H1 (cell line): Measurements from ENCODE around the gene MAPK11. TPM values are rescaled to one million over a fixed set of nuclear protein-coding genes. Genes with fewer than 3 reads are reported as not detected.

Experiments
- CTCF ChIA-PET: fragments of 300-600 bp; sonication (Branson Sonifier 250); formaldehyde crosslinking; loops from one replicate; lab custom pipeline; 2021; ENCODE audit not compliant: partially characterized antibody; lab: Charles Lee
- POLR2A ChIA-PET: fragments of 300-600 bp; sonication (Branson Sonifier 250); formaldehyde crosslinking; loops from one replicate; lab custom pipeline; 2021; ENCODE audit warnings: inconsistent platforms; ENCODE audit not compliant: partially characterized antibody; lab: Charles Lee
- DNase-seq, 2 experiments: peaks; one replicate each; pipeline versions ENCODE4 v3.0.0 to v3.0.0-alpha.2; 2010 to 2022; ENCODE audit warnings: low spot score in 2 of 2, low read depth in 1 of 2, mixed read lengths in 1 of 2
- FAIRE-seq: peaks from 2 replicates; lab custom pipeline; 2011; peaks lifted over from hg19 to GRCh38; lab: Jason Lieb, UNC
- H2AFZ ChIP-seq: 2 replicates; pipeline ENCODE4 v1.8.1; 2012; ENCODE audit warnings: low read length, inconsistent platforms
- H2AK5ac ChIP-seq: 2 replicates; pipeline ENCODE4 v1.6.1; 2013; ENCODE audit warnings: low read depth, low read length
- H2BK120ac ChIP-seq: replicated peaks from 2 replicates; pipeline ENCODE3; 2013; ENCODE audit warnings: low read depth, low read length, inconsistent platforms
- H2BK12ac ChIP-seq: 2 replicates; pipeline ENCODE4 v1.6.1; 2013; ENCODE audit warnings: low read depth, low read length
- H2BK15ac ChIP-seq: 2 replicates; pipeline ENCODE4 v1.6.1; 2013; ENCODE audit warnings: low read length
- H2BK20ac ChIP-seq: 2 replicates; pipeline ENCODE4 v1.6.1; 2013; ENCODE audit warnings: low read length
- H2BK5ac ChIP-seq: 2 replicates; pipeline ENCODE4 v1.6.1; 2013; ENCODE audit warnings: low read depth, low read length
- H3K14ac ChIP-seq: 2 replicates; pipeline ENCODE4 v1.6.1; 2013; ENCODE audit warnings: inconsistent platforms; ENCODE audit not compliant: insufficient read length
- H3K18ac ChIP-seq: 2 replicates; pipeline ENCODE4 v1.6.1; 2013; ENCODE audit warnings: low read length; ENCODE audit errors: extremely low read depth
- H3K23ac ChIP-seq: 2 replicates; pipeline ENCODE4 v1.6.1; 2013; ENCODE audit warnings: inconsistent platforms; ENCODE audit not compliant: insufficient read length
- H3K23me2 ChIP-seq: 2 replicates; pipeline ENCODE4 v1.6.1; 2013; ENCODE audit warnings: low read depth, low read length
- H3K27ac ChIP-seq: 2 replicates; pipeline ENCODE4 v1.6.1; 2011; ENCODE audit warnings: low read depth, low read length, inconsistent platforms
- H3K27me3 ChIP-seq, 4 experiments: replicated peaks in 1 of 4; 1 replicate in 1 of 4; 2 replicates in 3 of 4; pipeline versions ENCODE4 v1.6.1 to v1.8.1; 2011 to 2013; ENCODE audit warnings: low read length in 3 of 4, mild to moderate bottlenecking in 3 of 4, inconsistent platforms in 2 of 4, mixed read lengths in 2 of 4, moderate library complexity in 1 of 4; ENCODE audit not compliant: control insufficient read depth in 3 of 4, insufficient read depth in 3 of 4; ENCODE audit errors: extremely low read depth in 1 of 4
- H3K36me3 ChIP-seq, 4 experiments: 2 replicates each; pipeline versions ENCODE4 v1.6.1 to v1.8.1; 2011 to 2013; ENCODE audit warnings: mild to moderate bottlenecking in 4 of 4, low read length in 3 of 4, moderate library complexity in 2 of 4, control low read depth in 1 of 4, inconsistent platforms in 1 of 4; ENCODE audit not compliant: insufficient read depth in 4 of 4, control insufficient read depth in 2 of 4
- H3K4ac ChIP-seq: replicated peaks from 2 replicates; pipeline ENCODE3; 2013; ENCODE audit warnings: low read length, low read depth, mixed read lengths, inconsistent platforms; ENCODE audit not compliant: insufficient read length
- H3K4me1 ChIP-seq, 4 experiments: replicated peaks in 1 of 4; 1 replicate in 1 of 4; 2 replicates in 3 of 4; pipeline versions ENCODE4 v1.6.1 to v1.8.1; 2011 to 2013; ENCODE audit warnings: low read length in 3 of 4, inconsistent platforms in 2 of 4, mixed read lengths in 1 of 4; ENCODE audit not compliant: insufficient read depth in 4 of 4, control insufficient read depth in 3 of 4
- H3K4me2 ChIP-seq, 2 experiments: 2 replicates each; pipeline versions ENCODE4 v1.6.1 to v1.8.1; 2011 to 2013; ENCODE audit warnings: low read depth in 2 of 2, low read length in 2 of 2, control low read depth in 1 of 2, inconsistent platforms in 1 of 2, mild to moderate bottlenecking in 1 of 2; ENCODE audit not compliant: insufficient read depth in 1 of 2
- H3K4me3 ChIP-seq, 4 experiments: fragments of 200-600, 300-600 bp in 1 of 4; sonication (generic), shearing (Covaris generic), sonication (Bioruptor Twin) in 1 of 4; 2 replicates each; pipeline versions ENCODE4 v1.5.1 to v1.8.1; 2011 to 2016; ENCODE audit warnings: low read length in 4 of 4, low read depth in 3 of 4, control low read depth in 2 of 4, inconsistent platforms in 2 of 4, mild to moderate bottlenecking in 2 of 4, mixed read lengths in 1 of 4, moderate library complexity in 1 of 4; ENCODE audit not compliant: insufficient read depth in 2 of 4; ENCODE audit errors: extremely low read depth in 1 of 4
- H3K56ac ChIP-seq: replicated peaks from 2 replicates; pipeline ENCODE3; 2013; ENCODE audit warnings: low read depth, mild to moderate bottlenecking, mixed read lengths, low read length, inconsistent platforms; ENCODE audit not compliant: insufficient read length
- H3K79me1 ChIP-seq: 2 replicates; pipeline ENCODE4 v1.6.1; 2013; ENCODE audit warnings: low read depth, low read length, control low read depth
- H3K79me2 ChIP-seq, 2 experiments: 2 replicates each; pipeline versions ENCODE4 v1.6.1 to v1.8.1; 2012 to 2013; ENCODE audit warnings: low read length in 2 of 2, mild to moderate bottlenecking in 2 of 2, inconsistent platforms in 1 of 2; ENCODE audit not compliant: insufficient read depth in 2 of 2, control insufficient read depth in 1 of 2
- H3K9ac ChIP-seq, 4 experiments: replicated peaks in 1 of 4; 1 replicate in 1 of 4; 2 replicates in 3 of 4; pipeline versions ENCODE4 v1.6.1 to v1.8.1; 2011 to 2013; ENCODE audit warnings: low read depth in 3 of 4, low read length in 3 of 4, control low read depth in 2 of 4, mild to moderate bottlenecking in 2 of 4, moderate library complexity in 2 of 4, inconsistent platforms in 1 of 4; ENCODE audit errors: extremely low read depth in 1 of 4
- H3K9me3 ChIP-seq, 2 experiments: 2 replicates each; pipeline versions ENCODE4 v1.6.1 to v1.8.1; 2012 to 2013; ENCODE audit warnings: mild to moderate bottlenecking in 2 of 2, moderate library complexity in 2 of 2, control low read depth in 1 of 2, inconsistent platforms in 1 of 2, low read depth in 1 of 2, low read length in 1 of 2, mixed read lengths in 1 of 2; ENCODE audit not compliant: insufficient read depth in 2 of 2
- H4K20me1 ChIP-seq, 2 experiments: replicated peaks in 1 of 2; 2 replicates each; pipeline versions ENCODE3 to v1.8.1; 2011 to 2013; ENCODE audit warnings: inconsistent platforms in 2 of 2, low read length in 2 of 2, mild to moderate bottlenecking in 1 of 2; ENCODE audit not compliant: insufficient read depth in 2 of 2, control insufficient read depth in 1 of 2
- H4K5ac ChIP-seq: 2 replicates; pipeline ENCODE4 v1.6.1; 2013; ENCODE audit warnings: low read length, low read depth, mixed read lengths, inconsistent platforms; ENCODE audit not compliant: insufficient read length
- H4K8ac ChIP-seq: 2 replicates; pipeline ENCODE4 v1.8.0; 2013; ENCODE audit warnings: mild to moderate bottlenecking, moderate library complexity, low read length, inconsistent platforms; ENCODE audit not compliant: insufficient read depth; ENCODE audit errors: extremely low read depth
- H4K91ac ChIP-seq: replicated peaks from 2 replicates; pipeline ENCODE3; 2013; ENCODE audit warnings: low read length, mixed read lengths, inconsistent platforms; ENCODE audit not compliant: insufficient read length
- ASH2L ChIP-seq: fragments of 200-600, 300-600 bp; sonication (generic); IDR thresholded peaks from one replicate; pipeline ENCODE4 v1.7.1; 2017; ENCODE audit warnings: low read length
- BACH1 ChIP-seq: IDR thresholded peaks from 2 replicates; pipeline ENCODE4 v1.6.1; 2012; ENCODE audit warnings: low read length, improper control_type of control experiment
- BCL11A ChIP-seq, 2 experiments: IDR thresholded peaks; one replicate each; pipeline ENCODE4 v1.6.1; 2011; ENCODE audit warnings: low read depth in 2 of 2, low read length in 2 of 2, mild to moderate bottlenecking in 2 of 2
- CHD1 ChIP-seq: IDR thresholded peaks from 2 replicates; pipeline ENCODE4 v1.6.1; 2012; ENCODE audit warnings: low read depth, low read length, improper control_type of control experiment
- EGR1 ChIP-seq: IDR thresholded peaks from 2 replicates; pipeline ENCODE4 v1.6.1; 2011; ENCODE audit warnings: low read depth, low read length, borderline replicate concordance
- EZH2 ChIP-seq: fragments of 200-600 bp; sonication (generic); IDR thresholded peaks from 2 replicates; pipeline ENCODE4 v1.7.1; 2012; ENCODE audit warnings: low read depth, mild to moderate bottlenecking, moderate library complexity, low read length, inconsistent platforms; ENCODE audit not compliant: severe bottlenecking
- HDAC6 ChIP-seq: IDR thresholded peaks from one replicate; pipeline ENCODE4 v1.7.1; 2012; ENCODE audit warnings: low read depth, mild to moderate bottlenecking, inconsistent platforms, low read length, moderate library complexity
- KDM1A ChIP-seq: fragments of 200-600, 300-600 bp; sonication (generic); IDR thresholded peaks from 2 replicates; pipeline ENCODE4 v1.7.1; 2016; ENCODE audit warnings: mild to moderate bottlenecking, low read length, borderline replicate concordance
- PHF8 ChIP-seq: fragments of 200-600 bp; sonication (generic); conservative IDR thresholded peaks from 2 replicates; pipeline ENCODE4 v1.7.1; 2012; ENCODE audit warnings: low read depth, mild to moderate bottlenecking, inconsistent platforms, low read length, moderate library complexity
- POLR2AphosphoS5 ChIP-seq: IDR thresholded peaks from 2 replicates; pipeline ENCODE4 v1.6.1; 2011; ENCODE audit warnings: low read depth, low read length
- SUZ12 ChIP-seq: fragments of 200-600 bp; sonication (generic); IDR thresholded peaks from 2 replicates; pipeline ENCODE4 v1.6.1; 2012; ENCODE audit warnings: mild to moderate bottlenecking, inconsistent platforms, low read length, moderate library complexity, mixed read lengths
- TAF1 ChIP-seq: IDR thresholded peaks from 2 replicates; pipeline ENCODE4 v1.6.1; 2011; ENCODE audit warnings: mild to moderate bottlenecking, low read depth, low read length
- TAF7 ChIP-seq: optimal IDR thresholded peaks from 2 replicates; pipeline ENCODE3; 2011; ENCODE audit warnings: low read depth, mild to moderate bottlenecking, inconsistent platforms, low read length, moderate library complexity, borderline replicate concordance
- ZNF274 ChIP-seq: IDR thresholded peaks from 2 replicates; pipeline ENCODE4 v1.7.0; 2012; ENCODE audit warnings: low read length, borderline replicate concordance; ENCODE audit errors: extremely low read depth
- WGBS, 2 experiments: shearing (Covaris generic) in 1 of 2; methylation state at CpG; one replicate each; pipeline versions ENCODE4 v1.1.6 to v1.1.7; 2013 to 2015; ENCODE audit warnings: low lambda C conversion rate in 2 of 2, mixed read lengths in 2 of 2, inconsistent platforms in 1 of 2, low coverage in 1 of 2, missing lambda C conversion rate in 1 of 2; ENCODE audit not compliant: insufficient replicate concordance in 2 of 2, insufficient coverage in 1 of 2, insufficient read length in 1 of 2; ENCODE audit errors: extremely low coverage in 1 of 2, missing lambda C conversion rate in 1 of 2; 5-methylcytosine and 5-hydroxymethylcytosine counted together
- polyA plus RNA-seq, 7 experiments: library from polyadenylated mRNA; depleted of rRNA in 3 of 7; stranded (reverse) in 5 of 7; unstranded in 2 of 7; fragments of >200 nt in 5 of 7; fragments of 200-250 nt in 2 of 7; gene quantifications; 1 replicate in 5 of 7; 2 replicates in 1 of 7; 4 replicates in 1 of 7; pipeline versions ENCODE4 v1.2.1 to v1.2.3, GENCODE V29; 2011 to 2013; ENCODE audit warnings: missing spikeins in 2 of 7, mixed read lengths in 2 of 7
- total RNA-seq: library from RNA; stranded (reverse); fragmentation: NEBNext Ultra II Directional; extraction: Animal tissue kit (Norgen Biotek cat#: 25700); gene quantifications from 2 replicates; pipeline ENCODE4 v1.2.1, GENCODE V29; 2021

MAPK11 gene
- total and polyA plus RNA-seq, 2 of the 8 experiments (the other 6 are each of a cell fraction or from before 2014, with no cell fraction given): 0.70 to 1.5 TPM

- peaks cover 2 to 11% (median 6%) of the 10 kb centered on the region in 4 experiments; a peak in 5 of 8 replicates for H3K36me3 ChIP-seq
- FAIRE-seq (no peak), DNase-seq (no peak)
- H3K23me2 ChIP-seq: no peaks in the 10 kb centered on the region
- peaks cover 14 to 40% of the 10 kb centered on the region in 2 experiments for H4K20me1 ChIP-seq
- peak overlapping the region; percentile 18 for H4K5ac ChIP-seq
- H2BK12ac ChIP-seq: peak overlapping the region; percentile 97; the same call in 1 of the 2 replicates
- H4K8ac ChIP-seq: peak overlapping the region; percentile 45; the same call in 1 of the 2 replicates
- peak overlapping the region; percentile 61 for H3K4ac ChIP-seq
- peak overlapping the region; percentile 97 for H2BK5ac ChIP-seq
- peak overlapping the region; percentile 72; the same call in 1 of the 2 replicates for H2BK20ac ChIP-seq
- H3K27ac ChIP-seq: peak overlapping the region; percentile 77; the same call in 1 of the 2 replicates
- ChIA-PET CTCF (interaction anchor here (1.1 to 2.0 kb wide), 10 partner anchors 8 to 176 kb away, joined by 3 to 15 read pairs (median 6); no protein-coding TSS in a partner anchor), POLR2A (interaction anchor here (0.8 to 2.2 kb wide), 8 partner anchors 10 to 43 kb away, joined by 3 to 16 read pairs (median 6); partner anchors contain the start of genes HDAC10 and PLXNB2)
- H3K4me2 ChIP-seq: peak overlapping the region; percentile 56 to 57; a peak in 2 of 4 replicates
- H3K9me3 ChIP-seq: no peaks in the 10 kb centered on the region
- peak overlapping the region; percentile 41 for H4K91ac ChIP-seq
- no peak overlapping the region for H2AFZ ChIP-seq
- 75% methylated on average over 4 of the region's 5 CpGs; no CpG with 5 or more reads in 1 of the 2 experiments for WGBS, 2 experiments
- H3K79me1 ChIP-seq: peaks cover 28% of the 10 kb centered on the region
- peaks cover 0 to 32% (median 23%) of the 10 kb centered on the region in 4 experiments; a peak in 6 of 7 replicates for H3K4me1 ChIP-seq
- H2BK15ac ChIP-seq: peak overlapping the region; percentile 95; the same call in 1 of the 2 replicates
- H3K79me2 ChIP-seq: peaks cover 0 to 60% of the 10 kb centered on the region in 2 experiments; a peak in 3 of 4 replicates
- H3K4me3 ChIP-seq: no peak overlapping the region
- H3K18ac ChIP-seq: peak overlapping the region; percentile 78
- H3K56ac ChIP-seq: no peak overlapping the region
- no peak overlapping the region for H3K23ac ChIP-seq
- no peak overlapping the region for H2AK5ac ChIP-seq
- H3K27me3 ChIP-seq: no peaks in the 10 kb centered on the region
- H3K9ac ChIP-seq: no peak overlapping the region; a peak in 2 of 7 replicates
- no peak overlapping the region for H3K14ac ChIP-seq
- H2BK120ac ChIP-seq: peak overlapping the region; percentile 66
- TF ChIP-seq KDM1A (no peak), POLR2AphosphoS5 (no peak), BACH1 (no peak), EZH2 (no peak), TAF7 (no peak), ASH2L (no peak), PHF8 (no peak), ZNF274 (no peak), TAF1 (no peak), BCL11A (IDR thresholded peaks at IDR 0.05; ENCODE audit: low read depth in 2 of 2, low read length in 2 of 2) (no peak), CHD1 (no peak), SUZ12 (no peak), HDAC6 (no peak), EGR1 (no peak)
Observed at GRCh38 chr22:50294319-50294656, 24.1 kb upstream of the MAPK11 start.
